Measurements from ENCODE around the gene E2F7. TPM values are rescaled to one million over a fixed set of nuclear protein-coding genes. Genes with fewer than 3 reads are reported as not detected.
"Not testable (repeated sequence)": the region's sequence is repeated elsewhere in the genome, so short reads cannot be mapped to it uniquely, and the experiment has no call there.

Gene E2F7
- total RNA-seq, 1 donor = 10.4 TPM

GRCh38 chr12:77102691-77103090, 37.3 kb upstream of the E2F7 start:
- TF ChIP-seq CTCF (IDR thresholded peaks at IDR 0.05; ENCODE audit: insufficient read depth, low read depth, low read length) = no peak
- no peak overlapping the region for H3K4me3 ChIP-seq (ENCODE audit: low read depth, low read length)
- peak; percentile 55 for DNase-seq (ENCODE audit: low read depth)

GRCh38 chr12:77102123-77102522, 36.8 kb upstream of the E2F7 start:
- no peak for DNase-seq (ENCODE audit: low read depth)
- no peak overlapping the region for H3K4me3 ChIP-seq (ENCODE audit: low read depth, low read length)
- no peak for TF ChIP-seq CTCF (IDR thresholded peaks at IDR 0.05; ENCODE audit: insufficient read depth, low read depth, low read length)

- TF ChIP-seq CTCF (IDR thresholded peaks at IDR 0.05; ENCODE audit: insufficient read depth, low read depth, low read length) = no peak
These were observed 34.4 kb upstream of the E2F7 start for GRCh38 chr12:77099799-77100198.

GRCh38 chr12:77097846-77098245, 32.5 kb upstream of the E2F7 start:
- DNase-seq (ENCODE audit: low read depth) = no peak
- TF ChIP-seq CTCF (IDR thresholded peaks at IDR 0.05; ENCODE audit: insufficient read depth, low read depth, low read length) = no peak
- no peak overlapping the region for H3K4me3 ChIP-seq (ENCODE audit: low read depth, low read length)

More at GRCh38 chr12:77099799-77100198, 34.4 kb upstream of the E2F7 start:
- no peak overlapping the region for H3K4me3 ChIP-seq (ENCODE audit: low read depth, low read length)
- no peak for DNase-seq (ENCODE audit: low read depth)

GRCh38 chr12:77092227-77092626, 26.9 kb upstream of the E2F7 start:
- DNase-seq (ENCODE audit: low read depth); H3K4me3 ChIP-seq (ENCODE audit: low read depth, low read length): not testable (repeated sequence)

- DNase-seq (ENCODE audit: low read depth) = no peak
- TF ChIP-seq CTCF (IDR thresholded peaks at IDR 0.05; ENCODE audit: insufficient read depth, low read depth, low read length) = no peak
- H3K4me3 ChIP-seq (ENCODE audit: low read depth, low read length) = no peak overlapping the region
These were observed 24.4 kb upstream of the E2F7 start for GRCh38 chr12:77089686-77090220.

- peak; percentile 50 for DNase-seq (ENCODE audit: low read depth)
- H3K4me3 ChIP-seq (ENCODE audit: low read depth, low read length) = no peak overlapping the region
- no peak for TF ChIP-seq CTCF (IDR thresholded peaks at IDR 0.05; ENCODE audit: insufficient read depth, low read depth, low read length)
These were observed 22.1 kb upstream of the E2F7 start for GRCh38 chr12:77087427-77087826.

Data from fibroblast of villous mesenchyme (primary cell).